AG04450 (cell line): ENCODE measurements around the gene C15orf39. TPM values are rescaled to one million over a fixed set of nuclear protein-coding genes. Genes with fewer than 3 reads are reported as not detected.

Experiments used
- CTCF ChIA-PET: fragments of 300-600, 350-600 bp; formaldehyde crosslinking; extraction: SDS; loops from one replicate; lab custom pipeline; 2022; ENCODE audit warnings: antibody characterized with exemption, inconsistent platforms; lab: Charles Lee
- POLR2A ChIA-PET: fragments of 350-600 bp; formaldehyde crosslinking; extraction: SDS; loops from one replicate; lab custom pipeline; 2021; ENCODE audit warnings: antibody characterized with exemption, inconsistent platforms; lab: Yijun Ruan, JAX
- DNase-seq: peaks from one replicate; pipeline ENCODE4 v3.0.0-alpha.2; 2011; ENCODE audit warnings: low read depth, low spot score
- H3K27ac ChIP-seq: one replicate; pipeline ENCODE4 v1.5.1; 2012; ENCODE audit warnings: low read depth, low read length, control low read depth
- H3K27me3 ChIP-seq: one replicate; pipeline ENCODE4 v1.6.0; 2012; ENCODE audit warnings: low read length; ENCODE audit not compliant: control insufficient read depth, insufficient read depth
- H3K4me3 ChIP-seq: 2 replicates; pipeline ENCODE4 v1.5.1; 2011; ENCODE audit warnings: mild to moderate bottlenecking, low read depth, low read length, control low read depth
- H3K9me3 ChIP-seq: 2 replicates; pipeline ENCODE4 v1.5.1; 2012; ENCODE audit warnings: low read length; ENCODE audit not compliant: control insufficient read depth, insufficient read depth
- CTCF ChIP-seq: IDR thresholded peaks from 2 replicates; pipeline ENCODE4 v1.5.1; 2011; ENCODE audit warnings: low read depth, low read length, control low read depth, inconsistent platforms
- polyA plus RNA-seq: library from polyadenylated mRNA; depleted of rRNA; stranded (reverse); fragments of >200 nt; gene quantifications from 2 replicates; pipeline ENCODE4 v1.2.3, GENCODE V29; 2011

Gene C15orf39
- polyA plus RNA-seq, 1 experiment: 2.1 TPM

GRCh38 chr15:75195122-75195765 is 6.4 kb upstream of the C15orf39 start:
- no peak for DNase-seq
- Histone ChIP-seq H3K27ac (no peak overlapping the region), H3K27me3 (peaks cover 43% of the 10 kb centered on the region), H3K9me3 (peaks cover 13% of the 10 kb centered on the region), H3K4me3 (no peak overlapping the region)
- ChIA-PET CTCF (interaction anchor here (0.9 to 1.2 kb wide), 3 partner anchors 9 to 166 kb away, joined by 3 to 4 read pairs (median 3); no protein-coding TSS in a partner anchor), POLR2A (no interaction called here)
- no peak for TF ChIP-seq CTCF

- Histone ChIP-seq H3K4me3 (no peak overlapping the region), H3K27ac (no peak overlapping the region), H3K27me3 (peaks cover 42% of the 10 kb centered on the region), H3K9me3 (peaks cover 7% of the 10 kb centered on the region)
- ChIA-PET POLR2A (no interaction called here), CTCF (interaction anchor here (0.9 kb wide), 1 partner anchor 152 kb away, joined by 4 read pairs; no protein-coding TSS in a partner anchor)
- TF ChIP-seq CTCF: no peak
- DNase-seq: no peak
Measured at GRCh38 chr15:75195766-75196241, 5.9 kb upstream of the C15orf39 start.

GRCh38 chr15:75197062-75197630 is 4.5 kb upstream of the C15orf39 start:
- Histone ChIP-seq H3K9me3 (no peaks in the 10 kb centered on the region; the same call in 1 of the 2 replicates), H3K27me3 (peaks cover 42% of the 10 kb centered on the region), H3K4me3 (no peak overlapping the region), H3K27ac (no peak overlapping the region)
- ChIA-PET POLR2A (no interaction called here), CTCF (interaction anchor here (0.8 kb wide), 2 partner anchors 154 to 168 kb away, joined by 3 read pairs; no protein-coding TSS in a partner anchor)
- no peak for DNase-seq
- no peak for TF ChIP-seq CTCF

- ChIA-PET CTCF (interaction anchor here (2.3 kb wide), 1 partner anchor 170 kb away, joined by 8 read pairs; no protein-coding TSS in a partner anchor), POLR2A (no interaction called here)
- Histone ChIP-seq H3K9me3 (no peaks in the 10 kb centered on the region; the same call in 1 of the 2 replicates), H3K4me3 (no peak overlapping the region), H3K27me3 (peaks cover 27% of the 10 kb centered on the region), H3K27ac (no peak overlapping the region)
- no peak for DNase-seq
- TF ChIP-seq CTCF: no peak
Measured at GRCh38 chr15:75198560-75199356, 2.9 kb upstream of the C15orf39 start.
